C4-2B (cell line): Measurements from ENCODE around the gene NRAS.

ENCODE experiments used
- H3K27ac ChIP-seq: fragments of 450-650 bp; 2 replicates; pipeline ENCODE4 v1.5.1; 2017
- CTCF ChIP-seq: fragments of 450-650 bp; conservative IDR thresholded peaks from 2 replicates; pipeline ENCODE4 v1.5.1; 2017; ENCODE audit warnings: mild to moderate bottlenecking
- ZFX ChIP-seq: fragments of 450-650 bp; IDR thresholded peaks from 2 replicates; pipeline ENCODE4 v1.6.1; 2017

Gene NRAS

GRCh38 chr1:114668373-114668772 is 48.2 kb downstream of the NRAS start:
- no peak overlapping the region for H3K27ac ChIP-seq
- TF ChIP-seq CTCF (no peak), ZFX (no peak)

DNA sequence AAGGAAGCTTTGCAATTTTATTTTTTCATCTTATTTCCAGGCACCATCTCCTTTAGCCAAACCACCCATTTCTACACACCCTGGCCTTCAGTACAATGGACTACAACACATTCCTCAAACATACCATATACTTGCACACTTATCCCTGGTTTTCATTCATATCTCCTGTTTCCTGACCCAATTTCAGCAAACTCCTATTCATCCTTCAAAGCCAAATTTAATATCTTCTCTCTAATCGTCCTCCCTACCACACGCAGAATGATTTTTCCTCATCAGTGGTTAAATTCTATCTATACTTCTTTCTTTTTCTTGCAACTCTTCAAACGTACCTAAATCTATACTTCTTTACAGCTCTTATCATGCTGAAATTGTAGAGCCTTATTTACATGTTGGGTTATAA is 49.6 kb downstream of the NRAS start:
- no peak for TF ChIP-seq CTCF
- TF ChIP-seq ZFX: no peak
- H3K27ac ChIP-seq: no peak overlapping the region

DNA sequence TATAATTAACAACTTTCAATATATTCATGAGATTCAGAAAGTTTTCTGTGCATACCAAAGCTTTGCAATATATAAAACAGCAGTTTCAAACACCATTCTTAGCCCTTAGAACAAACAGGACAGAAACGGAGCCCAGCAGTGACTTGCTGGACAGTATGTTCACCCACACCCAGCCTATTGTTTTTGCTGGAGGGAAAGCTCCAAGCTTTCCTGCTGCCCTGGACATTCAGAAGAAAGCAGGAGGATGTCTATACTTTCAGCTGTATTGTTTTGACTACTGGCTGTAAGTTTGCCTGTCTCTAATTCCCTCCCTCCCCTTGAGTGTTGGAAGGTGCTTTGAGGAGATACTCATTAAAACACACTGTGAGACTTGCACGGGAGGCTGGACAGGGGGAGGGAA is 56.3 kb downstream of the NRAS start:
- no peak overlapping the region for H3K27ac ChIP-seq
- TF ChIP-seq ZFX: no peak
- TF ChIP-seq CTCF: no peak
